BLaER1 treated with 17β-estradiol and CSF1 and Interleukin-3, amounts not matched to agents 10 nM and 100 nM (cell line): Measurements from ENCODE around the gene SLC44A4.
"Not testable (repeated sequence)": the region's sequence is repeated elsewhere in the genome, so short reads cannot be mapped to it uniquely, and the experiment has no call there.

Experiments used
- H3K27ac ChIP-seq, 11 experiments: shearing (Covaris generic); formaldehyde crosslinking; 2 replicates each; pipeline ENCODE4 v1.8.1; 2022
- H3K27me3 ChIP-seq, 11 experiments: shearing (Covaris generic); formaldehyde crosslinking; 2 replicates each; pipeline ENCODE4 v1.8.1; 2022
- H3K36me3 ChIP-seq, 11 experiments: shearing (Covaris generic); formaldehyde crosslinking; 2 replicates each; pipeline ENCODE4 v1.8.1; 2022
- H3K4me1 ChIP-seq, 10 experiments: shearing (Covaris generic); formaldehyde crosslinking; 2 replicates each; pipeline ENCODE4 v1.8.1; 2022
- H3K4me2 ChIP-seq, 11 experiments: shearing (Covaris generic); formaldehyde crosslinking; 2 replicates each; pipeline ENCODE4 v1.8.1; 2022
- H3K4me3 ChIP-seq, 10 experiments: shearing (Covaris generic); formaldehyde crosslinking; 2 replicates each; pipeline ENCODE4 v1.8.1; 2022
- H3K9ac ChIP-seq, 11 experiments: shearing (Covaris generic); formaldehyde crosslinking; 2 replicates each; pipeline ENCODE4 v1.8.1; 2022
- H3K9me3 ChIP-seq, 11 experiments: shearing (Covaris generic); formaldehyde crosslinking; replicated peaks in 1 of 11; 2 replicates each; pipeline ENCODE4 v1.8.1; 2022
- H4K20me1 ChIP-seq, 11 experiments: shearing (Covaris generic); formaldehyde crosslinking; 2 replicates each; pipeline ENCODE4 v1.8.1; 2022
- Cebpa-rat ChIP-seq, 11 experiments: shearing (Covaris generic); IDR thresholded peaks; 2 replicates each; pipeline ENCODE4 v1.8.1; 2022

The SLC44A4 gene

GRCh38 chr6:31915756-31916155 is 37.0 kb upstream of the SLC44A4 start:
- Histone ChIP-seq H3K9ac (no peak overlapping the region), H3K27ac (no peak overlapping the region), H3K36me3 (no peaks in the 10 kb centered on the region), H4K20me1 (no peaks in the 10 kb centered on the region), H3K9me3 (no peaks in the 10 kb centered on the region), H3K27me3 (no peaks in the 10 kb centered on the region), H3K4me2 (no peak overlapping the region), H3K4me3 (no peak overlapping the region), H3K4me1 (peaks cover 0 to 33% (median 14%) of the 10 kb centered on the region in 10 experiments; a peak in 14 of 20 replicates)
- TF ChIP-seq Cebpa-rat (IDR thresholded peaks at IDR 0.05): no peak

GRCh38 chr6:31915351-31915750 is 36.6 kb upstream of the SLC44A4 start:
- no peaks in the 10 kb centered on the region for H4K20me1 ChIP-seq
- peaks cover 0 to 33% (median 15%) of the 10 kb centered on the region in 10 experiments; a peak in 14 of 20 replicates for H3K4me1 ChIP-seq
- H3K27ac ChIP-seq: no peak overlapping the region
- no peak overlapping the region for H3K4me3 ChIP-seq
- no peak overlapping the region for H3K9ac ChIP-seq
- H3K27me3 ChIP-seq: no peaks in the 10 kb centered on the region
- H3K4me2 ChIP-seq: no peak overlapping the region
- H3K36me3 ChIP-seq: no peaks in the 10 kb centered on the region
- TF ChIP-seq Cebpa-rat (IDR thresholded peaks at IDR 0.05): no peak
- no peaks in the 10 kb centered on the region for H3K9me3 ChIP-seq

- no peak for TF ChIP-seq Cebpa-rat (IDR thresholded peaks at IDR 0.05)
- H3K27me3 ChIP-seq: no peaks in the 10 kb centered on the region
- H3K9ac ChIP-seq: no peak overlapping the region
- no peak overlapping the region for H3K4me3 ChIP-seq
- H3K4me1 ChIP-seq: peaks cover 0 to 56% (median 40%) of the 10 kb centered on the region in 10 experiments; a peak in 18 of 20 replicates
- no peaks in the 10 kb centered on the region for H3K9me3 ChIP-seq
- no peaks in the 10 kb centered on the region for H3K36me3 ChIP-seq
- no peaks in the 10 kb centered on the region for H4K20me1 ChIP-seq
- H3K27ac ChIP-seq: peak overlapping the region in 2 of 11 experiments; percentile 66 to 70; a peak in 5 of 22 replicates
- peak overlapping the region in 5 of 11 experiments; percentile 58 to 78 (median 76); a peak in 9 of 22 replicates for H3K4me2 ChIP-seq
Measured at GRCh38 chr6:31911826-31912585, 33.2 kb upstream of the SLC44A4 start.

- not testable (repeated sequence) for H3K27me3 ChIP-seq, H3K9me3 ChIP-seq, H3K4me3 ChIP-seq, H3K9ac ChIP-seq, H3K36me3 ChIP-seq, H4K20me1 ChIP-seq
- peaks cover 0 to 74% (median 53%) of the 10 kb centered on the region in 10 experiments; a peak in 18 of 20 replicates for H3K4me1 ChIP-seq
- H3K4me2 ChIP-seq: peak overlapping the region in 3 of 11 experiments; percentile 20 to 78 (median 76); a peak in 6 of 22 replicates
- H3K27ac ChIP-seq: peak overlapping the region in 2 of 11 experiments; percentile 17 to 30; a peak in 3 of 22 replicates
Measured at GRCh38 chr6:31909298-31909697, 30.5 kb upstream of the SLC44A4 start.

- H3K36me3 ChIP-seq: no peaks in the 10 kb centered on the region
- no peaks in the 10 kb centered on the region for H3K27me3 ChIP-seq
- H3K9me3 ChIP-seq: no peaks in the 10 kb centered on the region
- 0 out of 22 replicates have a peak overlapping the region, but pooled peaks of 1 of the 11 experiments have one; percentile 60 for H3K27ac ChIP-seq
- H3K4me1 ChIP-seq: peaks cover 0 to 77% (median 54%) of the 10 kb centered on the region in 10 experiments; a peak in 18 of 20 replicates
- H3K9ac ChIP-seq: no peak overlapping the region
- no peak for TF ChIP-seq Cebpa-rat (IDR thresholded peaks at IDR 0.05)
- H4K20me1 ChIP-seq: no peaks in the 10 kb centered on the region
- H3K4me2 ChIP-seq: peak overlapping the region in 3 of 11 experiments; percentile 20 to 78 (median 76); a peak in 4 of 22 replicates
- H3K4me3 ChIP-seq: no peak overlapping the region
Measured at GRCh38 chr6:31908791-31909190, 30.0 kb upstream of the SLC44A4 start.

GRCh38 chr6:31908255-31908654 is 29.5 kb upstream of the SLC44A4 start:
- Histone ChIP-seq H3K4me2 (peak overlapping the region in 7 of 11 experiments; percentile 7 to 78 (median 62); a peak in 11 of 22 replicates), H3K4me1 (peaks cover 3 to 82% (median 59%) of the 10 kb centered on the region in 10 experiments; a peak in 19 of 20 replicates), H3K27ac (peak overlapping the region in 8 of 11 experiments; percentile 40 to 60 (median 44); a peak in 15 of 22 replicates)
- not testable (repeated sequence) for H3K27me3 ChIP-seq, H3K4me3 ChIP-seq, H4K20me1 ChIP-seq, H3K9me3 ChIP-seq, H3K36me3 ChIP-seq, H3K9ac ChIP-seq

GRCh38 chr6:31907158-31907813 is 28.5 kb upstream of the SLC44A4 start:
- H3K36me3 ChIP-seq: no peaks in the 10 kb centered on the region
- H3K4me2 ChIP-seq: peak overlapping the region; percentile 18 to 78 (median 60); a peak in 20 of 22 replicates
- peak overlapping the region in 8 of 11 experiments; percentile 40 to 60 (median 44); a peak in 15 of 22 replicates for H3K27ac ChIP-seq
- peak in 10 of 11 experiments; percentile 47 to 94 (median 83); a peak in 17 of 22 replicates for TF ChIP-seq Cebpa-rat (IDR thresholded peaks at IDR 0.05)
- H3K4me1 ChIP-seq: peaks cover 13 to 89% (median 68%) of the 10 kb centered on the region in 10 experiments
- peak overlapping the region in 3 of 11 experiments; percentile 11 to 17 (median 15); a peak in 4 of 22 replicates for H3K9ac ChIP-seq
- H4K20me1 ChIP-seq: no peaks in the 10 kb centered on the region
- H3K27me3 ChIP-seq: no peaks in the 10 kb centered on the region
- H3K9me3 ChIP-seq: no peaks in the 10 kb centered on the region
- H3K4me3 ChIP-seq: no peak overlapping the region

- Histone ChIP-seq H3K4me1 (peaks cover 13 to 85% (median 65%) of the 10 kb centered on the region in 10 experiments), H3K4me2 (peak overlapping the region in 10 of 11 experiments; percentile 18 to 78 (median 54); a peak in 17 of 22 replicates), H3K27ac (peak overlapping the region in 6 of 11 experiments; percentile 29 to 60 (median 44); a peak in 8 of 22 replicates), H3K9ac (peak overlapping the region in 2 of 11 experiments; percentile 0 to 11; a peak in 3 of 22 replicates)
- not testable (repeated sequence) for H3K36me3 ChIP-seq, H3K4me3 ChIP-seq, H4K20me1 ChIP-seq, H3K27me3 ChIP-seq, H3K9me3 ChIP-seq
Measured at GRCh38 chr6:31906727-31907126, 27.9 kb upstream of the SLC44A4 start.

GRCh38 chr6:31906122-31906521 is 27.3 kb upstream of the SLC44A4 start:
- peaks cover 16 to 82% (median 64%) of the 10 kb centered on the region in 10 experiments for H3K4me1 ChIP-seq
- H3K9me3 ChIP-seq: no peaks in the 10 kb centered on the region
- TF ChIP-seq Cebpa-rat (IDR thresholded peaks at IDR 0.05): no peak
- no peaks in the 10 kb centered on the region for H4K20me1 ChIP-seq
- peak overlapping the region in 4 of 11 experiments; percentile 4 to 60 (median 44); a peak in 4 of 22 replicates for H3K27ac ChIP-seq
- peak overlapping the region in 9 of 11 experiments; percentile 5 to 78 (median 60); a peak in 15 of 22 replicates for H3K4me2 ChIP-seq
- 0 out of 22 replicates have a peak overlapping the region, but pooled peaks of 2 of the 11 experiments have one; percentile 0 to 11 for H3K9ac ChIP-seq
- H3K4me3 ChIP-seq: no peak overlapping the region
- H3K27me3 ChIP-seq: no peaks in the 10 kb centered on the region
- H3K36me3 ChIP-seq: no peaks in the 10 kb centered on the region
